Measurements from ENCODE around the gene BRCA2.

Gene BRCA2

GRCh38 chr13:32425158-32425557 is 109.8 kb downstream of the BRCA2 start:
- no peak for TF ChIP-seq CTCF (conservative IDR thresholded peaks at IDR 0.05; ENCODE audit: control insufficient read depth, insufficient read depth, low read depth, low read length)
- no peak for DNase-seq (ENCODE audit: low read depth)
- no peak overlapping the region for H3K4me3 ChIP-seq (ENCODE audit: control insufficient read depth, low read depth, low read length)

GRCh38 chr13:32426191-32426989 is 111.1 kb downstream of the BRCA2 start:
- no peak for TF ChIP-seq CTCF (conservative IDR thresholded peaks at IDR 0.05; ENCODE audit: control insufficient read depth, insufficient read depth, low read depth, low read length)
- no peak for DNase-seq (ENCODE audit: low read depth)
- peak overlapping the region; percentile 58 for H3K4me3 ChIP-seq (ENCODE audit: control insufficient read depth, low read depth, low read length)

- TF ChIP-seq CTCF (conservative IDR thresholded peaks at IDR 0.05; ENCODE audit: control insufficient read depth, insufficient read depth, low read depth, low read length), result no peak
- peak overlapping the region; percentile 58 for H3K4me3 ChIP-seq (ENCODE audit: control insufficient read depth, low read depth, low read length)
- peak; percentile 15 for DNase-seq (ENCODE audit: low read depth)
Observed at GRCh38 chr13:32426990-32427851, 111.9 kb downstream of the BRCA2 start.

GRCh38 chr13:32427852-32428580 is 112.7 kb downstream of the BRCA2 start, which contains the start of gene N4BP2L1:
TSS of gene N4BP2L1 (minus strand) at chr13:32428130. CDS start at chr13:32428082, 48 bp downstream.
- TF ChIP-seq CTCF (conservative IDR thresholded peaks at IDR 0.05; ENCODE audit: control insufficient read depth, insufficient read depth, low read depth, low read length), result no peak
- H3K4me3 ChIP-seq (ENCODE audit: control insufficient read depth, low read depth, low read length), result peak within 1 kb of the TSS; percentile 58
- DNase-seq (ENCODE audit: low read depth), result peak; percentile 37

GRCh38 chr13:32428581-32429432 is 113.5 kb downstream of the BRCA2 start:
- DNase-seq (ENCODE audit: low read depth), result no peak
- peak overlapping the region; percentile 58 for H3K4me3 ChIP-seq (ENCODE audit: control insufficient read depth, low read depth, low read length)
- TF ChIP-seq CTCF (conservative IDR thresholded peaks at IDR 0.05; ENCODE audit: control insufficient read depth, insufficient read depth, low read depth, low read length), result no peak
